ENCODE results near the gene COLQ. TPM values are rescaled to one million over a fixed set of nuclear protein-coding genes. Genes with fewer than 3 reads are reported as not detected.
"Not testable (repeated sequence)": the region's sequence is repeated elsewhere in the genome, so short reads cannot be mapped to it uniquely, and the experiment has no call there.

The COLQ gene
- 3.7 TPM for total RNA-seq

- no peak for DNase-seq
Observed at GRCh38 chr3:15521573-15521965, at the start of gene COLQ. COLQ (minus strand) TSS chr3:15521706; CDS start chr3:15521625, 81 bp downstream.

- DNase-seq, result no peak
Observed at GRCh38 chr3:15563190-15563589, 41.7 kb upstream of the COLQ start.

- no peak for DNase-seq
Observed at GRCh38 chr3:15562560-15562959, 41.1 kb upstream of the COLQ start.

GRCh38 chr3:15558581-15558980 lies 37.1 kb upstream of the COLQ start:
- no peak for DNase-seq

- DNase-seq, result peak; percentile 40
Observed at GRCh38 chr3:15557511-15557946, 36.0 kb upstream of the COLQ start.

- no peak for DNase-seq
Observed at GRCh38 chr3:15556512-15556911, 35.0 kb upstream of the COLQ start.

- DNase-seq, result no peak
Observed at GRCh38 chr3:15553749-15554148, 32.2 kb upstream of the COLQ start.

GRCh38 chr3:15551902-15552301 lies 30.4 kb upstream of the COLQ start:
- DNase-seq, result no peak

GRCh38 chr3:15549846-15550245 lies 28.3 kb upstream of the COLQ start:
- no peak for DNase-seq

- DNase-seq, result no peak
Observed at GRCh38 chr3:15542614-15543013, 21.1 kb upstream of the COLQ start.

- no peak for DNase-seq
Observed at GRCh38 chr3:15541371-15541770, 19.9 kb upstream of the COLQ start.

GRCh38 chr3:15539066-15539465 lies 17.6 kb upstream of the COLQ start:
- DNase-seq, result no peak

- no peak for DNase-seq
Observed at GRCh38 chr3:15538345-15538744, 16.8 kb upstream of the COLQ start.

GRCh38 chr3:15536856-15537255 lies 15.3 kb upstream of the COLQ start:
- DNase-seq, result no peak

GRCh38 chr3:15535732-15536131 lies 14.2 kb upstream of the COLQ start:
- no peak for DNase-seq

- not testable (repeated sequence) for DNase-seq
Observed at GRCh38 chr3:15532614-15533013, 11.1 kb upstream of the COLQ start.

- no peak for DNase-seq
Observed at GRCh38 chr3:15531346-15531745, 9.8 kb upstream of the COLQ start.

GRCh38 chr3:15528854-15529537 lies 7.5 kb upstream of the COLQ start:
- no peak for DNase-seq

- peak; percentile 82 for DNase-seq
Observed at GRCh38 chr3:15527031-15527459, 5.5 kb upstream of the COLQ start.

GRCh38 chr3:15525790-15526189 lies 4.3 kb upstream of the COLQ start:
- no peak for DNase-seq

- DNase-seq, result no peak
Observed at GRCh38 chr3:15523660-15524417, 2.3 kb upstream of the COLQ start.

- DNase-seq, result no peak
Observed at GRCh38 chr3:15522016-15522415, 510 bp upstream of the COLQ start.

GRCh38 chr3:15520804-15521572 lies 518 bp downstream of the COLQ start:
- DNase-seq, result no peak

Data from skin of body (tissue), 2 donors.